Left forelimb (tissue), 1 donor: Measurements from ENCODE around the gene SMAD6.
A peak's percentile ranks its signal among the peaks of the same experiment; 100 is the strongest.

Experiments used
- DNase-seq: peaks from one replicate; pipeline ENCODE4 v3.0.0-alpha.2; 2018; ENCODE audit warnings: low spot score

Gene SMAD6

GRCh38 chr15:66758844-66759243 lies 56.8 kb downstream of the SMAD6 start:
- DNase-seq: no peak

GRCh38 chr15:66760097-66760967 lies 58.3 kb downstream of the SMAD6 start:
- DNase-seq: no peak

GRCh38 chr15:66760968-66761725 lies 59.1 kb downstream of the SMAD6 start:
- DNase-seq: no peak

- no peak for DNase-seq
Measured at GRCh38 chr15:66761726-66762595, 59.9 kb downstream of the SMAD6 start.

- DNase-seq: no peak
Measured at GRCh38 chr15:66763186-66764071, 61.4 kb downstream of the SMAD6 start.

GRCh38 chr15:66764072-66764786 lies 62.2 kb downstream of the SMAD6 start:
- no peak for DNase-seq

- no peak for DNase-seq
Measured at GRCh38 chr15:66765478-66766281, 63.6 kb downstream of the SMAD6 start.

- no peak for DNase-seq
Measured at GRCh38 chr15:66766282-66767230, 64.5 kb downstream of the SMAD6 start.

GRCh38 chr15:66767240-66767659 lies 65.2 kb downstream of the SMAD6 start:
- DNase-seq: no peak

- DNase-seq: no peak
Measured at GRCh38 chr15:66768987-66769386, 67.0 kb downstream of the SMAD6 start.

- DNase-seq: no peak
Measured at GRCh38 chr15:66770518-66771350, 68.7 kb downstream of the SMAD6 start.

- no peak for DNase-seq
Measured at GRCh38 chr15:66771351-66771650, 69.3 kb downstream of the SMAD6 start.

GRCh38 chr15:66772604-66773128 lies 70.6 kb downstream of the SMAD6 start:
- no peak for DNase-seq

GRCh38 chr15:66773129-66773873 lies 71.3 kb downstream of the SMAD6 start:
- DNase-seq: peak; percentile 80

GRCh38 chr15:66774001-66774814 lies 72.2 kb downstream of the SMAD6 start:
- DNase-seq: peak; percentile 92
